Activated CD8-positive, alpha-beta T cell treated with anti-CD3 and anti-CD28 coated beads for 36 hours (primary cell): ENCODE data around the gene CDH13. TPM values are rescaled to one million over a fixed set of nuclear protein-coding genes. Genes with fewer than 3 reads are reported as not detected.

Experiments
- ATAC-seq: fragments of 200-7000 bp; cut with Tn5 transposase; one replicate; pipeline ENCODE4 v1.10.0; 2021; ENCODE audit warnings: mild to moderate bottlenecking, moderate library complexity
- CTCF ChIA-PET: fragments of 350-600 bp; sonication (Branson Sonifier 250); formaldehyde crosslinking; loops from one replicate; lab custom pipeline; 2021; ENCODE audit warnings: antibody characterized with exemption; lab: Charles Lee
- POLR2A ChIA-PET: fragments of 350-600 bp; sonication (Branson Sonifier 250); formaldehyde crosslinking; loops from one replicate; lab custom pipeline; 2021; ENCODE audit warnings: antibody characterized with exemption; lab: Charles Lee
- DNase-seq: peaks from one replicate; pipeline ENCODE4 v3.0.0-alpha.2; 2020
- H3K27ac Mint-ChIP-seq: one replicate; pipeline ENCODE4 v1.8.0; 2021; ENCODE audit warnings: mild to moderate bottlenecking, mixed read lengths
- H3K27me3 Mint-ChIP-seq: one replicate; pipeline ENCODE4 v1.8.0; 2021; ENCODE audit warnings: mixed read lengths
- H3K36me3 Mint-ChIP-seq: one replicate; pipeline ENCODE4 v1.8.0; 2021; ENCODE audit warnings: low read depth, mixed read lengths
- H3K4me1 Mint-ChIP-seq: one replicate; pipeline ENCODE4 v1.8.0; 2021; ENCODE audit warnings: low read depth, mixed read lengths
- H3K4me3 Mint-ChIP-seq: one replicate; pipeline ENCODE4 v1.8.0; 2021; ENCODE audit warnings: mild to moderate bottlenecking, moderate library complexity, mixed read lengths
- H3K9me3 Mint-ChIP-seq: one replicate; pipeline ENCODE4 v1.8.0; 2021; ENCODE audit warnings: mixed read lengths
- intact Hi-C: fragments of 100-400 bp; cut with micrococcal nuclease; formaldehyde crosslinking; loops from one replicate; pipeline ENCODE4 v1.10.0; 2022
- total RNA-seq, 2 experiments: library from RNA; stranded (reverse); gene quantifications; one replicate each; pipeline ENCODE4 v1.2.3, GENCODE V29; 2021
- TF ChIP-seq, protein P1 (sequence below): fragments of 200-600 bp; IDR thresholded peaks from one replicate; pipeline ENCODE4 v1.8.0; 2022; ENCODE audit warnings: antibody characterized with exemption, mild to moderate bottlenecking

CDH13 gene
- total RNA-seq, 2 experiments from 2014 or later = not detected

- DNase-seq (no peak), ATAC-seq (no peak)
- intact Hi-C loops = no loop called here
- TF ChIP-seq, protein P1, sequence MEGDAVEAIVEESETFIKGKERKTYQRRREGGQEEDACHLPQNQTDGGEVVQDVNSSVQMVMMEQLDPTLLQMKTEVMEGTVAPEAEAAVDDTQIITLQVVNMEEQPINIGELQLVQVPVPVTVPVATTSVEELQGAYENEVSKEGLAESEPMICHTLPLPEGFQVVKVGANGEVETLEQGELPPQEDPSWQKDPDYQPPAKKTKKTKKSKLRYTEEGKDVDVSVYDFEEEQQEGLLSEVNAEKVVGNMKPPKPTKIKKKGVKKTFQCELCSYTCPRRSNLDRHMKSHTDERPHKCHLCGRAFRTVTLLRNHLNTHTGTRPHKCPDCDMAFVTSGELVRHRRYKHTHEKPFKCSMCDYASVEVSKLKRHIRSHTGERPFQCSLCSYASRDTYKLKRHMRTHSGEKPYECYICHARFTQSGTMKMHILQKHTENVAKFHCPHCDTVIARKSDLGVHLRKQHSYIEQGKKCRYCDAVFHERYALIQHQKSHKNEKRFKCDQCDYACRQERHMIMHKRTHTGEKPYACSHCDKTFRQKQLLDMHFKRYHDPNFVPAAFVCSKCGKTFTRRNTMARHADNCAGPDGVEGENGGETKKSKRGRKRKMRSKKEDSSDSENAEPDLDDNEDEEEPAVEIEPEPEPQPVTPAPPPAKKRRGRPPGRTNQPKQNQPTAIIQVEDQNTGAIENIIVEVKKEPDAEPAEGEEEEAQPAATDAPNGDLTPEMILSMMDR = no peak
- no peaks in the 10 kb centered on the region for H3K36me3 Mint-ChIP-seq
- no peaks in the 10 kb centered on the region for H3K9me3 Mint-ChIP-seq
- H3K27me3 Mint-ChIP-seq = peaks cover 11% of the 10 kb centered on the region
- H3K4me3 Mint-ChIP-seq = no peak overlapping the region
- ChIA-PET POLR2A (no interaction called here), CTCF (interaction anchor here (1.5 kb wide), 1 partner anchor 30 kb away, joined by 5 read pairs; no protein-coding TSS in a partner anchor)
- H3K4me1 Mint-ChIP-seq = no peaks in the 10 kb centered on the region
- H3K27ac Mint-ChIP-seq = no peak overlapping the region
These were observed 17.6 kb upstream of the CDH13 start for GRCh38 chr16:82609140-82609539.

DNA sequence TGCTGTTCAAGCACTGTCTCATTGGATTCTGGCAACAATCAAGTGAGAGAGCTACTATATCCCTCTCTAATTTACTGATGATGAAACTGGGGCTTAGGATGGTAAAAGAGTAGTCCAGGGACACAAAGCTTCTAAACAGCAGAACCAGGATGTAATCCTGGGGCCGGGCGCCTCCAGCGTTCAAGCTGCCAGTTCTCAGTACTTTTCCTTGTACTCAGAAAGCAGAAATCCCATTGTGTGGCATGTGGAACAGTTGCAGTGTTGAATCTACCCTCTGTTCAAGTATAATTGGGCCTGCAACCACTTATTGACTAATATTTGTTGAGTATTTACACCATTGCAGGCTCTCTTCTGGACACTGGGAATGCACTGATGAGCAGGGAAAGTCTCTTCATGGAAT lies 14.5 kb upstream of the CDH13 start:
- DNase-seq = no peak

GRCh38 chr16:82616356-82616755 lies 10.4 kb upstream of the CDH13 start:
- H3K27ac Mint-ChIP-seq = no peak overlapping the region
- intact Hi-C loops = no loop called here
- H3K27me3 Mint-ChIP-seq = peaks cover 7% of the 10 kb centered on the region
- no peak overlapping the region for H3K4me3 Mint-ChIP-seq
- no peaks in the 10 kb centered on the region for H3K9me3 Mint-ChIP-seq
- CTCF ChIA-PET = no interaction called here
- TF ChIP-seq, protein P1 = no peak
- H3K36me3 Mint-ChIP-seq = no peaks in the 10 kb centered on the region
- DNase-seq (no peak), ATAC-seq (no peak)
- POLR2A ChIA-PET = no interaction called here
- H3K4me1 Mint-ChIP-seq = no peaks in the 10 kb centered on the region

More for the DNA sequence above, 14.5 kb upstream of the CDH13 start:
- H3K36me3 Mint-ChIP-seq = no peaks in the 10 kb centered on the region
- no peaks in the 10 kb centered on the region for H3K4me1 Mint-ChIP-seq
- POLR2A ChIA-PET = no interaction called here
- TF ChIP-seq, protein P1 = no peak
- H3K27ac Mint-ChIP-seq = no peak overlapping the region
- no peaks in the 10 kb centered on the region for H3K9me3 Mint-ChIP-seq
- ATAC-seq = no peak
- no peak overlapping the region for H3K4me3 Mint-ChIP-seq
- CTCF ChIA-PET = no interaction called here
- intact Hi-C loops = no loop called here
- H3K27me3 Mint-ChIP-seq = peaks cover 10% of the 10 kb centered on the region

DNA sequence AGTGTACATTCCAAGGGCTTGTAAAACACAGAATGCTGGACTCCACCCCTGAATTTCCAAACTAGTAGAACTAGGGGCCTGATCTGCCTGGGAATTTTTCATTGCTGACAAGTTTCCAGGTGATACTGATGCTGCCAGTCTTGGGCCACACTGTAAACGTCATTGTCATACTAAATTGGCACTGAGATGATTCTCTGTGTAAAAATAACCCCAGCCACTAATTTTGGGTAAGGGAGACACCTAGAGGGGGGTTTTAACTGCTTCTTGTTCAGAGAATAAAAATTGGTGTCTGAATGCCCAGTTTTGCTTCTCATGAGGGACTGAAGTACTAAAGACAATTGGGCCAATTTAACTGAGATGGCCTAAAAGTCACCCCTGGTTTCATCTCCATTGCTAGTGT lies 5.0 kb upstream of the CDH13 start:
- DNase-seq (no peak), ATAC-seq (no peak)
- Mint-ChIP-seq H3K27me3 (peaks cover 22% of the 10 kb centered on the region), H3K4me3 (no peak overlapping the region), H3K4me1 (no peaks in the 10 kb centered on the region), H3K27ac (no peak overlapping the region), H3K9me3 (no peaks in the 10 kb centered on the region), H3K36me3 (no peaks in the 10 kb centered on the region)
- TF ChIP-seq, protein P1 = no peak
- ChIA-PET POLR2A (no interaction called here), CTCF (interaction anchor here (1.6 kb wide), 1 partner anchor 9 kb away, joined by 5 read pairs; no protein-coding TSS in a partner anchor)
- intact Hi-C loops = no loop called here

DNA sequence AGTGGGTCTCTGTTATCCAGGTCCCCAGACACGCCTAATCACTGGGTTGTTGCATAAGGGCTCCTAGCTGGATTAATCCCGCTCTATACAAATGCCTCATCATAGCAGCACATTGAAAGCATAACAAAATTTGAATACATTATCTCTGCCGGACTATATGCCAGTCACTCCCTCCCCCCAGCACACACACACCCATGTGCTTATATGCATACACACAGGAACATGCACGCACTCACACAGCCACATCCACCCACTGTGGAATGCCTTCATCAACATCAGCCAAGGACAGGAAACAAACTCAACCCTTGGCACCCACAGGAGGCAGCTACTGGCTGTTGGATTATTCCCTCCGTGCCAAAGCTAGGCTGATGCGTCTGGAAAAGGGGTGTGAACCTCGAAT lies 3.5 kb upstream of the CDH13 start:
- ChIA-PET POLR2A (no interaction called here), CTCF (no interaction called here)
- no peak for ATAC-seq
- intact Hi-C loops = no loop called here
- H3K36me3 Mint-ChIP-seq = no peaks in the 10 kb centered on the region
- TF ChIP-seq, protein P1 = no peak
- H3K4me3 Mint-ChIP-seq = no peak overlapping the region
- H3K4me1 Mint-ChIP-seq = no peaks in the 10 kb centered on the region
- no peaks in the 10 kb centered on the region for H3K9me3 Mint-ChIP-seq
- no peak for DNase-seq
- peaks cover 25% of the 10 kb centered on the region for H3K27me3 Mint-ChIP-seq
- no peak overlapping the region for H3K27ac Mint-ChIP-seq
